HEK293 (cell line): ENCODE data around the gene HOXA4.

Experiments
- HOXC10 ChIP-seq: sonication (generic); formaldehyde crosslinking; IDR thresholded peaks from 2 replicates; pipeline ENCODE4 v1.8.1; 2023; ENCODE audit warnings: mild to moderate bottlenecking, missing genetic modification reagents
- INSM2 ChIP-seq: fragments of 450-650 bp; formaldehyde crosslinking; IDR thresholded peaks from 2 replicates; pipeline ENCODE4 v1.5.1; 2016; ENCODE audit warnings: missing biosample characterization, missing genetic modification characterization
- KLF10 ChIP-seq: fragments of 450-650 bp; IDR thresholded peaks from 2 replicates; pipeline ENCODE4 v1.5.1; 2018; ENCODE audit warnings: missing biosample characterization, mild to moderate bottlenecking, missing genetic modification characterization
- MZF1 ChIP-seq: fragments of 450-650 bp; formaldehyde crosslinking; IDR thresholded peaks from 2 replicates; pipeline ENCODE4 v1.5.1; 2017; ENCODE audit warnings: missing biosample characterization, missing genetic modification characterization, borderline replicate concordance
- PBX3 ChIP-seq: sonication (generic); formaldehyde crosslinking; IDR thresholded peaks from 2 replicates; pipeline ENCODE4 v1.8.1; 2022; ENCODE audit warnings: mild to moderate bottlenecking, moderate library complexity, missing genetic modification reagents
- ZEB2 ChIP-seq: fragments of 450-650 bp; formaldehyde crosslinking; IDR thresholded peaks from 2 replicates; pipeline ENCODE4 v1.5.1; 2016; ENCODE audit warnings: missing biosample characterization, missing genetic modification characterization
- ZNF148 ChIP-seq: fragments of 450-650 bp; formaldehyde crosslinking; IDR thresholded peaks from 2 replicates; pipeline ENCODE4 v1.5.0; 2017; ENCODE audit warnings: missing biosample characterization, missing genetic modification characterization, borderline replicate concordance
- ZNF169 ChIP-seq: fragments of 450-650 bp; formaldehyde crosslinking; IDR thresholded peaks from 2 replicates; pipeline ENCODE4 v1.5.1; 2016; ENCODE audit warnings: missing biosample characterization, missing genetic modification characterization
- ZNF266 ChIP-seq: fragments of 450-650 bp; formaldehyde crosslinking; IDR thresholded peaks from 2 replicates; pipeline ENCODE4 v1.5.1; 2016; ENCODE audit warnings: missing biosample characterization, missing genetic modification characterization, low read depth
- ZNF341 ChIP-seq: fragments of 450-650 bp; formaldehyde crosslinking; IDR thresholded peaks from 2 replicates; pipeline ENCODE4; 2016; ENCODE audit warnings: low read depth, missing biosample characterization, missing genetic modification characterization
- ZNF362 ChIP-seq: fragments of 450-650 bp; formaldehyde crosslinking; IDR thresholded peaks from 2 replicates; pipeline ENCODE4 v1.5.1; 2016; ENCODE audit warnings: missing biosample characterization, missing genetic modification characterization
- ZNF37A ChIP-seq: fragments of 450-650 bp; IDR thresholded peaks from 2 replicates; pipeline ENCODE4 v1.5.1; 2018; ENCODE audit warnings: missing biosample characterization, missing genetic modification characterization
- ZNF48 ChIP-seq: fragments of 450-650 bp; formaldehyde crosslinking; IDR thresholded peaks from 2 replicates; pipeline ENCODE4 v1.5.1; 2016; ENCODE audit warnings: missing biosample characterization, missing genetic modification characterization
- ZNF518A ChIP-seq: fragments of 450-650 bp; formaldehyde crosslinking; conservative IDR thresholded peaks from 2 replicates; pipeline ENCODE4 v1.5.1; 2016; ENCODE audit warnings: low read depth, missing biosample characterization, missing genetic modification characterization
- ZNF555 ChIP-seq: fragments of 450-650 bp; formaldehyde crosslinking; conservative IDR thresholded peaks from 2 replicates; pipeline ENCODE4 v1.5.1; 2017; ENCODE audit warnings: missing biosample characterization, mild to moderate bottlenecking, missing genetic modification characterization, inconsistent platforms
- ZNF600 ChIP-seq: fragments of 450-650 bp; formaldehyde crosslinking; IDR thresholded peaks from 2 replicates; pipeline ENCODE4 v1.5.1; 2016; ENCODE audit warnings: missing biosample characterization, missing genetic modification characterization
- ZNF624 ChIP-seq: fragments of 450-650 bp; formaldehyde crosslinking; IDR thresholded peaks from 2 replicates; pipeline ENCODE4 v1.5.1; 2017; ENCODE audit warnings: missing biosample characterization, missing genetic modification characterization
- ZNF645 ChIP-seq: fragments of 450-650 bp; formaldehyde crosslinking; IDR thresholded peaks from 2 replicates; pipeline ENCODE4; 2016; ENCODE audit warnings: missing biosample characterization, missing genetic modification characterization
- ZNF664 ChIP-seq: fragments of 450-650 bp; formaldehyde crosslinking; IDR thresholded peaks from 2 replicates; pipeline ENCODE4 v1.5.1; 2016; ENCODE audit warnings: missing biosample characterization, missing genetic modification characterization
- ZNF692 ChIP-seq: fragments of 450-650 bp; formaldehyde crosslinking; IDR thresholded peaks from 2 replicates; pipeline ENCODE4 v1.5.1; 2016; ENCODE audit warnings: missing biosample characterization, missing genetic modification characterization
- ZNF76 ChIP-seq: fragments of 450-650 bp; formaldehyde crosslinking; IDR thresholded peaks from 2 replicates; pipeline ENCODE4; 2016; ENCODE audit warnings: low read depth, missing biosample characterization, missing genetic modification characterization, borderline replicate concordance
- ZNF776 ChIP-seq: fragments of 450-650 bp; formaldehyde crosslinking; IDR thresholded peaks from 2 replicates; pipeline ENCODE4 v1.5.0; 2017; ENCODE audit warnings: missing biosample characterization, missing genetic modification characterization, borderline replicate concordance

Gene HOXA4

GRCh38 chr7:27098578-27099451, 31.7 kb downstream of the HOXA4 start (continued):
- TF ChIP-seq ZNF555 (tag by site-specific recombination) (no peak), ZNF692 (tag by site-specific recombination) (peak; percentile 65; the same call in 1 of the 2 replicates), ZNF148 (tag by site-specific recombination) (no peak), ZNF76 (tag by site-specific recombination) (peak; percentile 18; the same call in 1 of the 2 replicates), ZNF518A (tag by site-specific recombination) (0 out of 2 replicates have a peak, but pooled peaks have one; percentile 14), ZEB2 (tag by site-specific recombination) (peak; percentile 92), ZNF600 (tag by site-specific recombination) (peak; percentile 87), HOXC10 (CRISPR knock-in tag) (no peak), ZNF776 (tag by site-specific recombination) (no peak), MZF1 (peak; percentile 82), KLF10 (tag by site-specific recombination) (peak; percentile 82), ZNF266 (no peak), INSM2 (peak; percentile 65; the same call in 1 of the 2 replicates), ZNF37A (tag by site-specific recombination) (no peak), PBX3 (no peak), ZNF645 (no peak), ZNF169 (tag by site-specific recombination) (no peak), ZNF664 (tag by site-specific recombination) (peak; percentile 51; the same call in 1 of the 2 replicates), ZNF362 (tag by site-specific recombination) (no peak), ZNF624 (tag by site-specific recombination) (no peak), ZNF341 (tag by site-specific recombination) (peak; percentile 83), ZNF48 (tag by site-specific recombination) (no peak)
